GM12878 (cell line): ENCODE results near the gene BLNK. TPM values are rescaled to one million over a fixed set of nuclear protein-coding genes. Genes with fewer than 3 reads are reported as not detected.

Experiments
- ATAC-seq: fragments of 200-7000 bp; cut with Tn5 transposase; 3 replicates; pipeline ENCODE4 v1.9.1; 2020; ENCODE audit warnings: mild to moderate bottlenecking, moderate library complexity
- BruUV-seq: library from RNA; stranded (reverse); fragments of 400-500 nt; replicated peaks from 2 replicates; lab custom pipeline; 2021; lab: Mats Ljungman, UMichigan
- CTCF ChIA-PET: fragments of 300-600 bp; sonication (Branson Sonifier 250); formaldehyde crosslinking; extraction: SDS; loops from one replicate; lab custom pipeline; 2021; ENCODE audit warnings: inconsistent platforms; lab: Yijun Ruan, JAX
- POLR2A ChIA-PET: fragments of 350-600 bp; formaldehyde crosslinking; extraction: SDS; loops from one replicate; lab custom pipeline; 2021; ENCODE audit warnings: inconsistent platforms; lab: Charles Lee
- RAD21 ChIA-PET: fragments of 300-600 bp; sonication (Branson Sonifier 250); formaldehyde crosslinking; loops from one replicate; lab custom pipeline; 2023; ENCODE audit warnings: antibody characterized with exemption; ENCODE audit not compliant: unreplicated experiment; lab: Charles Lee
- SMC1A ChIA-PET: fragments of 300-600 bp; sonication (Branson Sonifier 250); formaldehyde crosslinking; loops from one replicate; lab custom pipeline; 2023; ENCODE audit not compliant: unreplicated experiment, uncharacterized antibody; lab: Charles Lee
- DNase-seq: peaks from one replicate; pipeline ENCODE4 v3.0.0-alpha.2; 2011; ENCODE audit warnings: low read depth, low spot score
- FAIRE-seq: peaks from 3 replicates; lab custom pipeline; 2011; peaks lifted over from hg19 to GRCh38; lab: Jason Lieb, UNC
- H2AFZ ChIP-seq: 2 replicates; pipeline ENCODE4 v1.6.0; 2011; ENCODE audit warnings: low read depth, low read length, control low read depth; ENCODE audit not compliant: control insufficient read depth
- H3K27ac ChIP-seq: 2 replicates; pipeline ENCODE4 v1.5.1; 2011; ENCODE audit warnings: control low read depth; ENCODE audit not compliant: control insufficient read depth, insufficient read depth
- H3K27me3 ChIP-seq, 2 experiments: replicated peaks in 1 of 2; 2 replicates each; pipeline versions ENCODE4 v1.6.0 to v1.6.1; 2011; ENCODE audit warnings: low read length in 1 of 2; ENCODE audit not compliant: control insufficient read depth in 2 of 2, insufficient read depth in 2 of 2
- H3K36me3 ChIP-seq, 2 experiments: 2 replicates each; pipeline ENCODE4 v1.5.1; 2011; ENCODE audit warnings: low read length in 1 of 2; ENCODE audit not compliant: control insufficient read depth in 2 of 2, insufficient read depth in 2 of 2
- H3K4me1 ChIP-seq: 2 replicates; pipeline ENCODE4 v1.6.1; 2011; ENCODE audit warnings: mild to moderate bottlenecking, low read length, moderate library complexity, mixed read lengths; ENCODE audit not compliant: control insufficient read depth, insufficient read depth
- H3K4me2 ChIP-seq: 2 replicates; pipeline ENCODE4 v1.6.0; 2011; ENCODE audit warnings: control low read depth; ENCODE audit not compliant: control insufficient read depth, insufficient read depth
- H3K4me3 ChIP-seq: fragments of 200-600 bp; sonication (generic); 2 replicates; pipeline ENCODE4 v1.5.1; 2016
- H3K79me2 ChIP-seq: 2 replicates; pipeline ENCODE4 v1.6.0; 2011; ENCODE audit warnings: low read length; ENCODE audit not compliant: control insufficient read depth, insufficient read depth
- H3K9ac ChIP-seq: 2 replicates; pipeline ENCODE4 v1.8.0; 2011; ENCODE audit warnings: low read length, control low read depth, mixed read lengths; ENCODE audit not compliant: control insufficient read depth, insufficient read depth
- H3K9me3 ChIP-seq: replicated peaks from 3 replicates; pipeline ENCODE4 v1.5.1; 2011; ENCODE audit warnings: mild to moderate bottlenecking, low read length; ENCODE audit not compliant: control insufficient read depth, insufficient read depth
- H4K20me1 ChIP-seq: 2 replicates; pipeline ENCODE4 v1.6.0; 2011; ENCODE audit not compliant: control insufficient read depth, insufficient read depth
- BCL11A ChIP-seq: IDR thresholded peaks from 2 replicates; pipeline ENCODE4 v1.6.1; 2011; ENCODE audit warnings: low read depth, low read length
- BHLHE40 ChIP-seq, 2 experiments: fragments of 450-650 bp in 1 of 2; IDR thresholded peaks; 2 replicates each; pipeline ENCODE4 v1.6.1; 2011 to 2017; ENCODE audit warnings: low read depth in 2 of 2, borderline replicate concordance in 1 of 2, improper control_type of control experiment in 1 of 2, low read length in 1 of 2, mild to moderate bottlenecking in 1 of 2
- CBFB ChIP-seq: IDR thresholded peaks from 2 replicates; pipeline ENCODE4 v1.6.1; 2016; ENCODE audit warnings: antibody characterized with exemption, low read depth
- CEBPB ChIP-seq, 2 experiments: fragments of 150-350 bp in 1 of 2; IDR thresholded peaks; 2 replicates each; pipeline ENCODE4 v1.6.1; 2012 to 2014; ENCODE audit warnings: low read depth in 2 of 2, low read length in 2 of 2, borderline replicate concordance in 1 of 2, inconsistent platforms in 1 of 2
- EED ChIP-seq: sonication (generic); IDR thresholded peaks from 2 replicates; pipeline ENCODE4 v1.6.1; 2016; ENCODE audit warnings: antibody characterized with exemption, low read depth
- ESRRA ChIP-seq: IDR thresholded peaks from 2 replicates; pipeline ENCODE4 v1.6.1; 2012; ENCODE audit warnings: mild to moderate bottlenecking, low read length, improper control_type of control experiment
- FOXM1 ChIP-seq: IDR thresholded peaks from 2 replicates; pipeline ENCODE4 v1.6.1; 2012; ENCODE audit warnings: low read depth, mild to moderate bottlenecking, inconsistent platforms, low read length, moderate library complexity
- HDAC2 ChIP-seq: fragments of 200-600 bp; sonication (generic); IDR thresholded peaks from 2 replicates; pipeline ENCODE4 v1.6.1; 2017
- MLLT1 ChIP-seq: fragments of 450-650 bp; IDR thresholded peaks from 2 replicates; pipeline ENCODE4 v1.6.1; 2016; ENCODE audit warnings: mild to moderate bottlenecking
- SIN3A ChIP-seq: IDR thresholded peaks from 2 replicates; pipeline ENCODE4 v1.6.1; 2012; ENCODE audit warnings: low read depth, low read length, improper control_type of control experiment
- SPI1 ChIP-seq: IDR thresholded peaks from 2 replicates; pipeline ENCODE4 v1.6.1; 2011; ENCODE audit warnings: low read depth, mild to moderate bottlenecking, low read length, moderate library complexity, borderline replicate concordance; ENCODE audit not compliant: insufficient read depth
- ZBTB33 ChIP-seq: fragments of 450-650 bp; IDR thresholded peaks from 2 replicates; pipeline ENCODE4 v1.6.1; 2017; ENCODE audit warnings: mild to moderate bottlenecking
- ZNF207 ChIP-seq: fragments of 450-650 bp; IDR thresholded peaks from 2 replicates; pipeline ENCODE4 v1.6.1; 2014; ENCODE audit warnings: antibody characterized with exemption, mild to moderate bottlenecking, borderline replicate concordance
- ZNF274 ChIP-seq: IDR thresholded peaks from one replicate; pipeline ENCODE4 v1.8.0; 2011; ENCODE audit not compliant: insufficient read length, insufficient read depth
- ZNF687 ChIP-seq: fragments of 450-650 bp; IDR thresholded peaks from 2 replicates; pipeline ENCODE4 v1.6.1; 2017; ENCODE audit warnings: mild to moderate bottlenecking, moderate library complexity
- WGBS: methylation state at CpG from one replicate; pipeline ENCODE4 v1.1.6; 2016; ENCODE audit warnings: low lambda C conversion rate; ENCODE audit not compliant: insufficient replicate concordance, insufficient coverage; ENCODE audit errors: missing lambda C conversion rate; 5-methylcytosine and 5-hydroxymethylcytosine counted together
- in situ Hi-C: fragments of 300-500 bp; cut with MboI; formaldehyde crosslinking; loops from 9 replicates; pipeline ENCODE4 v1.14.3; 2018; ENCODE audit warnings: mixed read lengths
- intact Hi-C: fragments of 100-400 bp; cut with micrococcal nuclease; formaldehyde crosslinking; loops from one replicate; pipeline ENCODE4 v1.14.2; 2022; ENCODE audit not compliant: unreplicated experiment
- polyA plus RNA-seq, 11 experiments: library from polyadenylated mRNA; depleted of rRNA in 4 of 11; unstranded in 6 of 11; stranded (reverse) in 5 of 11; fragments of >200 nt; fragmentation: Nextera tagmentation in 4 of 11; fragmentation: Illumina TruSeq in 1 of 11; extraction: Ambion mirVana in 4 of 11; extraction: Trizol in 1 of 11; gene quantifications; 1 replicate in 1 of 11; 2 replicates in 10 of 11; pipeline versions ENCODE4 v1.2.1 to v1.2.3, GENCODE V29; 2011 to 2016; ENCODE audit warnings: inconsistent platforms in 2 of 11, missing spikeins in 2 of 11, low read depth in 1 of 11
- total RNA-seq, 4 experiments: library from RNA; depleted of rRNA in 3 of 4; stranded (reverse); fragments of >200 nt in 3 of 4; fragmentation: Illumina TruSeq in 1 of 4; extraction: Trizol in 1 of 4; gene quantifications; 2 replicates each; pipeline versions ENCODE4 v1.2.1 to v1.2.3, GENCODE V29; 2013 to 2021

BLNK gene
- total and polyA plus RNA-seq, 10 of the 15 experiments (the other 5 are each of a cell fraction or from before 2014, with no cell fraction given): 79.5 to 201 (median 139) TPM

GRCh38 chr10:96276831-96277230, 5.5 kb upstream of the BLNK start:
- WGBS: 42% methylated on average over 1 of the region's 1 CpG
- H3K36me3 ChIP-seq: no peaks in the 10 kb centered on the region
- H4K20me1 ChIP-seq: no peaks in the 10 kb centered on the region
- H3K9ac ChIP-seq: no peak overlapping the region
- FAIRE-seq (no peak), ATAC-seq (no peak), DNase-seq (no peak)
- ChIA-PET CTCF (interaction anchor here (1.1 to 7.9 kb wide), 4 partner anchors 9 to 47 kb away, joined by 3 to 102 read pairs (median 6); no protein-coding TSS in a partner anchor), SMC1A (interaction anchor here (8.2 to 12.9 kb wide), 2 partner anchors 9 to 16 kb away, joined by 229 to 305 read pairs; no protein-coding TSS in a partner anchor), POLR2A (interaction anchor here (0.9 to 9.8 kb wide), 2 partner anchors 9 to 36 kb away, joined by 5 to 174 read pairs; no protein-coding TSS in a partner anchor), RAD21 (interaction anchor here (1.2 to 19.3 kb wide), 4 partner anchors 9 to 47 kb away, joined by 3 to 362 read pairs (median 18); no protein-coding TSS in a partner anchor)
- no peak overlapping the region for H2AFZ ChIP-seq
- no peaks in the 10 kb centered on the region for H3K27me3 ChIP-seq
- no TSS peak for BruUV-seq
- in situ Hi-C loops: loop anchor here (10.0 kb wide), 1 partner anchor 992 kb away; no protein-coding TSS in a partner anchor
- H3K27ac ChIP-seq: no peak overlapping the region
- H3K79me2 ChIP-seq: peaks cover 13% of the 10 kb centered on the region
- no peak overlapping the region for H3K4me2 ChIP-seq
- H3K4me1 ChIP-seq: peaks cover 30% of the 10 kb centered on the region
- no peaks in the 10 kb centered on the region for H3K9me3 ChIP-seq
- no peak overlapping the region for H3K4me3 ChIP-seq
- intact Hi-C loops: loop anchor here (10.0 kb wide), 2 partner anchors 492 to 982 kb away; partner anchors contain the start of gene PDLIM1
- TF ChIP-seq HDAC2: no peak
- TF ChIP-seq SIN3A: no peak
- TF ChIP-seq ZNF687: no peak
- TF ChIP-seq ZNF207: no peak
- no peak for TF ChIP-seq ZBTB33
- no peak for TF ChIP-seq BHLHE40 (IDR thresholded peaks at IDR 0.05; ENCODE audit: borderline replicate concordance in 1 of 2, low read depth in 2 of 2, low read length in 1 of 2)
- no peak for TF ChIP-seq ZNF274
- no peak for TF ChIP-seq ESRRA
- no peak for TF ChIP-seq CEBPB (IDR thresholded peaks at IDR 0.05; ENCODE audit: borderline replicate concordance in 1 of 2, low read depth in 2 of 2, low read length in 2 of 2)
- TF ChIP-seq BCL11A: no peak
- no peak for TF ChIP-seq EED
- TF ChIP-seq FOXM1: no peak
- no peak for TF ChIP-seq MLLT1
- TF ChIP-seq CBFB: no peak
- TF ChIP-seq SPI1: no peak
